Colonic mucosa (tissue), 4 donors: ENCODE data around the gene NTSR1. TPM values are rescaled to one million over a fixed set of nuclear protein-coding genes. Genes with fewer than 3 reads are reported as not detected.

Source experiments
- DNase-seq: peaks from one replicate; pipeline ENCODE4 v3.0.0-alpha.2; 2020
- H3K27ac ChIP-seq: fragments of 200-600 bp; one replicate; pipeline ENCODE4 v1.8.0; 2021
- H3K27me3 ChIP-seq: fragments of 200-600 bp; one replicate; pipeline ENCODE4 v1.8.0; 2021
- H3K36me3 ChIP-seq: fragments of 200-600 bp; one replicate; pipeline ENCODE4 v1.8.0; 2021
- H3K4me1 ChIP-seq: fragments of 200-600 bp; one replicate; pipeline ENCODE4 v1.8.0; 2021; ENCODE audit warnings: mild to moderate bottlenecking
- H3K4me3 ChIP-seq: fragments of 200-600 bp; one replicate; pipeline ENCODE4 v1.8.0; 2021
- H3K9ac ChIP-seq, 2 donors: one replicate each; pipeline ENCODE4 v1.7.0; 2013; ENCODE audit warnings: control low read depth in 2 of 2, low read depth in 2 of 2, low read length in 2 of 2
- H3K9me3 ChIP-seq: fragments of 200-600 bp; one replicate; pipeline ENCODE4 v1.8.0; 2021
- intact Hi-C: fragments of 100-400 bp; cut with DNase I; formaldehyde crosslinking; loops from one replicate; pipeline ENCODE4 v1.14.1; 2022
- total RNA-seq, 2 donors: library from RNA; stranded (reverse); fragmentation: NEBNext Ultra II Directional in 1 of 2; extraction: Animal tissue kit (Norgen Biotek cat#: 25700) in 1 of 2; gene quantifications; one replicate each; pipeline ENCODE4 v1.2.1, GENCODE V29; 2021
- TF ChIP-seq, protein P1 (sequence below): fragments of 200-600 bp; IDR thresholded peaks from one replicate; pipeline ENCODE4 v1.8.0; 2022; ENCODE audit warnings: antibody characterized with exemption, mild to moderate bottlenecking
- donor health status: healthy.
- donor health status: DM: no; HTN: no; CAD: no.
- donor health status: DM: no; HTN: no; CAD: no.

Gene NTSR1
- total RNA-seq, 2 donors from 2014 or later: 0.05 to 2.9 TPM

DNA sequence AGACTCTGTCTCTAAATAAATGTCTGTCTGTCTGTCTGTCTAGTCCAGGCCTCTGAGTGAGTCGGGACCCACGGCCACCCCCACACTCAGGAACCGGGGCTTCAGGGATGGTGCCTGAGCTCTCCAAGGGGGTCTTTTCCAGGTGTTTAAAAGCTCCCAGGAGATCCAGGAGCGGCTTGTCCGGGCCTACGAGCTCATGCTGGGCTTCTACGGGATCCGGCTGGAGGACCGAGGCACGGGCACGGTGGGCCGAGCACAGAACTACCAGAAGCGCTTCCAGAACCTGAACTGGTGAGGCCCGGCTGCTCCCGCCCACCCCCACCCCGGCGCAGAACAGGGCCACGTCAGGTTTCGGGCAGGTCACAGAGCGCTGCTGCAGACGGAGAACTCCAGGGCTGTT, 102.7 kb downstream of the NTSR1 start:
- Histone ChIP-seq H3K9me3 (no peaks in the 10 kb centered on the region), H3K9ac (no peak overlapping the region), H3K4me3 (no peak overlapping the region), H3K4me1 (peaks cover 14% of the 10 kb centered on the region), H3K27ac (no peak overlapping the region), H3K27me3 (peaks cover 18% of the 10 kb centered on the region), H3K36me3 (peaks cover 36% of the 10 kb centered on the region)
- DNase-seq: no peak
- intact Hi-C loops: no loop called here
- TF ChIP-seq, protein P1, sequence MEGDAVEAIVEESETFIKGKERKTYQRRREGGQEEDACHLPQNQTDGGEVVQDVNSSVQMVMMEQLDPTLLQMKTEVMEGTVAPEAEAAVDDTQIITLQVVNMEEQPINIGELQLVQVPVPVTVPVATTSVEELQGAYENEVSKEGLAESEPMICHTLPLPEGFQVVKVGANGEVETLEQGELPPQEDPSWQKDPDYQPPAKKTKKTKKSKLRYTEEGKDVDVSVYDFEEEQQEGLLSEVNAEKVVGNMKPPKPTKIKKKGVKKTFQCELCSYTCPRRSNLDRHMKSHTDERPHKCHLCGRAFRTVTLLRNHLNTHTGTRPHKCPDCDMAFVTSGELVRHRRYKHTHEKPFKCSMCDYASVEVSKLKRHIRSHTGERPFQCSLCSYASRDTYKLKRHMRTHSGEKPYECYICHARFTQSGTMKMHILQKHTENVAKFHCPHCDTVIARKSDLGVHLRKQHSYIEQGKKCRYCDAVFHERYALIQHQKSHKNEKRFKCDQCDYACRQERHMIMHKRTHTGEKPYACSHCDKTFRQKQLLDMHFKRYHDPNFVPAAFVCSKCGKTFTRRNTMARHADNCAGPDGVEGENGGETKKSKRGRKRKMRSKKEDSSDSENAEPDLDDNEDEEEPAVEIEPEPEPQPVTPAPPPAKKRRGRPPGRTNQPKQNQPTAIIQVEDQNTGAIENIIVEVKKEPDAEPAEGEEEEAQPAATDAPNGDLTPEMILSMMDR: no peak

DNA sequence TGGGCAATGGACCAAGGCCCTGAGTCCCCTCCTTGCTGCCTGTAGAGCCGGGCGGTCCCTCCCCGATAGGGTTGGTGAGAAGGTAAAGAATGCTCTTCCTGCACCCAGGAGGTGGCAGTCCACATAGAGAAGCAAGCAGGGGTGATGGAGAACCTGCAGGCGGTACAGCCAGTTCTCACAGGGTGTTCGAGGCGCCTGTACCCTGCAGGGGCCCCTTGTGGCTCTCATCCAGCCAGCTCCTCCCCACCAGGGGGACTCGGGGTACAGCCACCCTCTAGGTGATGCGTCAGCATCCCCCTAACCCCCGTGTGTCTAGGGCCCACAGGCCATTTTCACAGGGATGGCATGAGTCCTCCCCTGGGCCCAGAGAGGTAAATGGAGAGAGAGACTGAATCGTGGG, 103.1 kb downstream of the NTSR1 start:
- TF ChIP-seq, protein P1: no peak
- Histone ChIP-seq H3K27ac (no peak overlapping the region), H3K9me3 (no peaks in the 10 kb centered on the region), H3K4me1 (peaks cover 13% of the 10 kb centered on the region), H3K9ac (no peak overlapping the region), H3K27me3 (peaks cover 22% of the 10 kb centered on the region), H3K4me3 (no peak overlapping the region), H3K36me3 (peaks cover 36% of the 10 kb centered on the region)
- no peak for DNase-seq
- intact Hi-C loops: no loop called here

Other genes with a start within 250 kb of the NTSR1 start
- under 1 TPM in 1 of 2 donors, not detected in 1; 0.10 TPM for gene GATA5, start 232.8 kb upstream of the NTSR1 start, total RNA-seq
- 10 to 100 TPM; 39.7 to 42.9 TPM for gene SLCO4A1, start 66.3 kb upstream of the NTSR1 start, total RNA-seq
- gene MRGBP, start 87.6 kb downstream of the NTSR1 start, total RNA-seq: 10 to 100 TPM; 11.0 to 12.0 TPM
- 10 to 100 TPM; 36.3 to 36.8 TPM for gene OGFR, start 96.0 kb downstream of the NTSR1 start, total RNA-seq
- 1 to 10 TPM; 2.7 to 3.6 TPM for gene COL9A3, start 108.2 kb downstream of the NTSR1 start, total RNA-seq
- gene TCFL5, start 153.0 kb downstream of the NTSR1 start, total RNA-seq: 1 to 10 TPM; 6.2 to 7.3 TPM
- 10 to 100 TPM; 41.4 to 50.4 TPM for gene DIDO1, start 217.7 kb downstream of the NTSR1 start, total RNA-seq
- gene GID8, start 229.3 kb downstream of the NTSR1 start, total RNA-seq: 10 to 100 TPM; 37.3 to 40.4 TPM
- 10 to 100 TPM; 23.1 to 54.7 TPM for gene SLC17A9, start 243.9 kb downstream of the NTSR1 start, total RNA-seq